ENCODE measurements around the gene LEUTX.
A peak's percentile ranks its signal among the peaks of the same experiment; 100 is the strongest.
"Not testable (repeated sequence)": the region's sequence is repeated elsewhere in the genome, so short reads cannot be mapped to it uniquely, and the experiment has no call there.

Gene LEUTX

GRCh38 chr19:39788244-39788643 is 9.6 kb downstream of the LEUTX start:
- DNase-seq: no peak

GRCh38 chr19:39792999-39793546 is 14.4 kb downstream of the LEUTX start:
- peak; percentile 68 for DNase-seq

- no peak for DNase-seq
Measured at GRCh38 chr19:39795001-39795400, 16.3 kb downstream of the LEUTX start.

GRCh38 chr19:39796000-39796498 is 17.4 kb downstream of the LEUTX start:
- DNase-seq: no peak

GRCh38 chr19:39797083-39797482 is 18.4 kb downstream of the LEUTX start:
- DNase-seq: no peak

- DNase-seq: no peak
Measured at GRCh38 chr19:39802958-39803357, 24.3 kb downstream of the LEUTX start.

GRCh38 chr19:39805104-39805503 is 26.4 kb downstream of the LEUTX start:
- no peak for DNase-seq

GRCh38 chr19:39807846-39808364 is 29.3 kb downstream of the LEUTX start:
- no peak for DNase-seq

GRCh38 chr19:39808688-39809087 is 30.0 kb downstream of the LEUTX start:
- DNase-seq: not testable (repeated sequence)

GRCh38 chr19:39809368-39809767 is 30.7 kb downstream of the LEUTX start:
- DNase-seq: no peak

- DNase-seq: no peak
Measured at GRCh38 chr19:39810424-39810823, 31.8 kb downstream of the LEUTX start.

GRCh38 chr19:39811064-39811463 is 32.4 kb downstream of the LEUTX start:
- DNase-seq: no peak

GRCh38 chr19:39813264-39813993 is 34.8 kb downstream of the LEUTX start:
- DNase-seq: no peak

GRCh38 chr19:39814111-39814510 is 35.5 kb downstream of the LEUTX start:
- not testable (repeated sequence) for DNase-seq

GRCh38 chr19:39814595-39814994 is 35.9 kb downstream of the LEUTX start:
- no peak for DNase-seq

- DNase-seq: no peak
Measured at GRCh38 chr19:39816287-39817048, 37.8 kb downstream of the LEUTX start.

GRCh38 chr19:39817888-39818561 is 39.4 kb downstream of the LEUTX start:
- no peak for DNase-seq

GRCh38 chr19:39818626-39819097 is 40.0 kb downstream of the LEUTX start:
- DNase-seq: no peak

- DNase-seq: no peak
Measured at GRCh38 chr19:39819786-39820185, 41.1 kb downstream of the LEUTX start.

GRCh38 chr19:39820696-39821095 is 42.0 kb downstream of the LEUTX start:
- no peak for DNase-seq

GRCh38 chr19:39823686-39824085 is 45.0 kb downstream of the LEUTX start:
- peak; percentile 11 for DNase-seq

GRCh38 chr19:39824143-39825092 is 45.8 kb downstream of the LEUTX start:
- DNase-seq: peak; percentile 99
